Cerebellar cortex (tissue), 1 donor: ENCODE measurements around the gene PMEPA1.

Experiments used
- DNase-seq: peaks from one replicate; pipeline ENCODE4 v3.0.0-alpha.2; 2015; ENCODE audit warnings: low spot score

Gene PMEPA1

GRCh38 chr20:57621421-57622200, 88.2 kb downstream of the PMEPA1 start:
- DNase-seq = no peak

GRCh38 chr20:57620999-57621398, 88.8 kb downstream of the PMEPA1 start:
- DNase-seq = no peak

GRCh38 chr20:57620274-57620990, 89.4 kb downstream of the PMEPA1 start, which contains the start of gene ZBP1:
Gene ZBP1 (minus strand): TSS chr20:57620426. CDS start chr20:57620295, 131 bp downstream.
- DNase-seq = no peak

GRCh38 chr20:57619051-57619831, 90.6 kb downstream of the PMEPA1 start:
- no peak for DNase-seq

GRCh38 chr20:57618764-57619050, 91.1 kb downstream of the PMEPA1 start:
- DNase-seq = no peak

GRCh38 chr20:57618091-57618763, 91.6 kb downstream of the PMEPA1 start:
- DNase-seq = no peak

- no peak for DNase-seq
These were observed 92.6 kb downstream of the PMEPA1 start for GRCh38 chr20:57617079-57617795.

GRCh38 chr20:57616143-57616951, 93.5 kb downstream of the PMEPA1 start:
- DNase-seq = no peak

GRCh38 chr20:57615445-57615811, 94.4 kb downstream of the PMEPA1 start:
- DNase-seq = no peak

GRCh38 chr20:57614490-57615444, 95.0 kb downstream of the PMEPA1 start:
- DNase-seq = no peak

- no peak for DNase-seq
These were observed 96.3 kb downstream of the PMEPA1 start for GRCh38 chr20:57613481-57613921.

- DNase-seq = no peak
These were observed 96.9 kb downstream of the PMEPA1 start for GRCh38 chr20:57612916-57613315.

GRCh38 chr20:57612436-57612835, 97.4 kb downstream of the PMEPA1 start:
- DNase-seq = no peak

GRCh38 chr20:57611586-57612311, 98.1 kb downstream of the PMEPA1 start:
- no peak for DNase-seq

- DNase-seq = no peak
These were observed 99.4 kb downstream of the PMEPA1 start for GRCh38 chr20:57610261-57610952.

- no peak for DNase-seq
These were observed 100.0 kb downstream of the PMEPA1 start for GRCh38 chr20:57609842-57610167.

GRCh38 chr20:57609086-57609841, 100.6 kb downstream of the PMEPA1 start:
- no peak for DNase-seq

GRCh38 chr20:57608516-57608915, 101.3 kb downstream of the PMEPA1 start:
- DNase-seq = no peak
